Neural cell (in vitro differentiated cells): ENCODE results near the gene HACE1.

Experiments used
- EZH2 ChIP-seq: fragments of 200-600, 300-800 bp; shearing (Covaris generic), sonication (generic); IDR thresholded peaks from 2 replicates; pipeline ENCODE4 v1.6.1; 2014; ENCODE audit warnings: antibody characterized with exemption, low read length, borderline replicate concordance, mild to moderate bottlenecking; ENCODE audit not compliant: insufficient read depth, poor library complexity, severe bottlenecking
- POLR2AphosphoS5 ChIP-seq: IDR thresholded peaks from 2 replicates; pipeline ENCODE4 v1.6.1; 2012
- RAD21 ChIP-seq: fragments of 450-650 bp; conservative IDR thresholded peaks from 2 replicates; pipeline ENCODE4 v1.6.1; 2014; ENCODE audit warnings: antibody characterized with exemption, mild to moderate bottlenecking, moderate library complexity
- TF ChIP-seq, protein P1 (sequence below): fragments of 450-650 bp; IDR thresholded peaks from 2 replicates; pipeline ENCODE4 v1.5.1; 2014; ENCODE audit warnings: antibody characterized with exemption, mild to moderate bottlenecking, moderate library complexity; ENCODE audit not compliant: poor library complexity, severe bottlenecking

DNA sequence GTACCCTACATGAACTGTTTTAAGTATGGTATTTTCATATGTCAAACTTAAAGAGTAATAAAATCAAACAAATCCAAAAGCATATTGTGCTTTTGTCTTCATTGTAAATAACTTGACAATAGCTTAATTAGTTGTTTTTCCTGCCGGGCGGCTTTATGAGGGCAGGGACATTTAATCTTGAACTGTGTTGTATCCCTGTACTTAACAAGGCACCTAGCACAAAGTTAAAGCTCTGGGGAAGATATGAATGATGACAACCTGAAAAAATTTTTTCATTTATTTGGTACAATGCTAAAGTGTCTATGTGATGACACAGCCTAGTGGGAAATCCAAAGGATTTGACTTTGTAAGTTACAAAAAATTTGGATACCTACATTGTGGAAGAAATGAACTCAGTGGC lies 502 bp upstream of the HACE1 start:
- TF ChIP-seq EZH2, result no peak
- no peak for TF ChIP-seq POLR2AphosphoS5
- TF ChIP-seq, protein P1, sequence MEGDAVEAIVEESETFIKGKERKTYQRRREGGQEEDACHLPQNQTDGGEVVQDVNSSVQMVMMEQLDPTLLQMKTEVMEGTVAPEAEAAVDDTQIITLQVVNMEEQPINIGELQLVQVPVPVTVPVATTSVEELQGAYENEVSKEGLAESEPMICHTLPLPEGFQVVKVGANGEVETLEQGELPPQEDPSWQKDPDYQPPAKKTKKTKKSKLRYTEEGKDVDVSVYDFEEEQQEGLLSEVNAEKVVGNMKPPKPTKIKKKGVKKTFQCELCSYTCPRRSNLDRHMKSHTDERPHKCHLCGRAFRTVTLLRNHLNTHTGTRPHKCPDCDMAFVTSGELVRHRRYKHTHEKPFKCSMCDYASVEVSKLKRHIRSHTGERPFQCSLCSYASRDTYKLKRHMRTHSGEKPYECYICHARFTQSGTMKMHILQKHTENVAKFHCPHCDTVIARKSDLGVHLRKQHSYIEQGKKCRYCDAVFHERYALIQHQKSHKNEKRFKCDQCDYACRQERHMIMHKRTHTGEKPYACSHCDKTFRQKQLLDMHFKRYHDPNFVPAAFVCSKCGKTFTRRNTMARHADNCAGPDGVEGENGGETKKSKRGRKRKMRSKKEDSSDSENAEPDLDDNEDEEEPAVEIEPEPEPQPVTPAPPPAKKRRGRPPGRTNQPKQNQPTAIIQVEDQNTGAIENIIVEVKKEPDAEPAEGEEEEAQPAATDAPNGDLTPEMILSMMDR, result no peak
- TF ChIP-seq RAD21, result no peak
